Ammon's horn (tissue), 1 donor: ENCODE results near the gene GRIN1.

Source experiments
- DNase-seq: peaks from one replicate; pipeline ENCODE4 v3.0.0-alpha.2; 2016; ENCODE audit warnings: low spot score

The GRIN1 gene

GRCh38 chr9:137178201-137178938, 39.4 kb downstream of the GRIN1 start:
- DNase-seq, result no peak

- no peak for DNase-seq
Observed at GRCh38 chr9:137178939-137179630, 40.1 kb downstream of the GRIN1 start.

DNA sequence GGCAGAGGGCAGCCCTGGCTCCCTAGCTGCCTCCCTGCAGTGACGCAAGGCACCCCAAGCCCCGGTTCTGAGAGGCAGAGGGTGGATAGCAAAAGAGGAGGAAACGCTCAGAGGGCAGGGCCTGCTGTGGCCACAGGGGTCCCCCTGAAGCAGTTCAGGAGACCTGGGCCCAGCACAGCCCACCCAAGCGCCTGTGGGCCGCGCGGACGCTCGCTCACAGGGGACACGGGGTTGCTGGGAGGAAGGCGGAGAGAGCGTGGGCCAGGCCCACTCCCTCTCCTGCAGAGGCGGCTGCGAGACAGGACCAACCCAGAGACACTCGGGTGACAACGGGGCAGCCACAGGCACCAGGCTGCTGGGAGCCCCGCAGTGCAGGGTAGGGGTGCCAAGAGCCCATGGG, 40.8 kb downstream of the GRIN1 start:
- no peak for DNase-seq

DNA sequence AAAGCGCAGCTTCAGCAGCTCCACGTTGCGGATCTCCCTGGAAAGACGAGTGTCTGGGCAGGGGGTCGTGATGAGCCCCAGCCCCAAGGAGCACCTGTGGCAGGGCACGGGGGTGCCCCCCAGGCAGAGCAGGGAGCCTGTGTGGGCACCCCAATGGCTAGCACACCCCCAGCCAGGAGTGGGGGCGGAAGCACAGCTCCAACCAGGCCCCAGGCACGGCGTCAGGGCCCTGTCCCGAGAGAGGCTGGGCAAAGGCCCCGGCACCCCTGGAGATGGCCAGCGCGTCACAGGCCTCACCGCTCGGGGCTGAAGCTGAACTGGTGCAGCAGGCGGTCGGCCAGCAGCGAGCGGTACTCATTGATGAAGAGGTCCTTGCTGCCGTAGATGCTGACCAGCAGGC, 41.5 kb downstream of the GRIN1 start:
- DNase-seq, result no peak

DNA sequence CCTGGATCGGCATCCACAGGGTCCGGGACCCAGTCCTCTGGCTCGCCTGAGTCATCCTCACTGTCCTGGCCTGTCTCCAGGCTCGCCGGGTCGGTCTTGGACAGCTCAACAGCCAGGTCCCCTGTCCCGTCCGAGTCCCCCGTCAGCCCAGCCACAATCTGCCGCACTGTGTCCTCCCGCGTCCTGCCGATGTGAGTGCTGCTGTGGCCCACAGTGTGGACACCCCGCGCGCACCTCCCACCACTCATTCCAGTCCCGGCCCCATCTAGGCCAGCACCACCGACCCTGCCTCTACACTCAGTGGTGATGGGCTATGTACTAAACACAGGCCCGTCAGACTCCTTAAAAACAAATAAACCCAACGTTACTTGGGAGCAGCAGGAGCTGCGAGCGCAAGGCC, 42.7 kb downstream of the GRIN1 start:
- DNase-seq, result no peak

- DNase-seq, result no peak
Observed at GRCh38 chr9:137182836-137183235, 43.9 kb downstream of the GRIN1 start.

GRCh38 chr9:137183980-137184595, 45.1 kb downstream of the GRIN1 start:
- no peak for DNase-seq

- no peak for DNase-seq
Observed at GRCh38 chr9:137184881-137185660, 46.1 kb downstream of the GRIN1 start.

DNA sequence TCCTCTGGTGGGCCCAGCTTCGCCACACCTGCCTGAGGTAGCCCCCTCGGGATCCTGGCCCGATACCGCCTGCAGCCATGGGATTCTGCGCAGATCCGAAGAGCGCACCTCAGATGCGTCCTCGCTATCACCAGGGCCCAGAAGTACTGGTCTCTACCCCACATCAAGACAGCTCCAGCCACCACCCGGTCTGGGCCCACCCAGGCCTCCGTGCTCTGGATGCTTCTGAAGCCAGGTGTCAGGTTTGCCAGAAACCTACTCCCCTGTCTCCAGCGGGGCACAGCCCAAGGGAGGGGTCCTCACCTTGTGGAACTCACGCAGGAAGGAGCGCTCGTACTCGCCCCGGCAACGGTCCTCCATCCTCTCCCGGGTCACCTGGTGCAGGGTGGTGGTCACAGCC, 47.0 kb downstream of the GRIN1 start:
- no peak for DNase-seq

GRCh38 chr9:137186385-137186784, 47.4 kb downstream of the GRIN1 start:
- no peak for DNase-seq

- DNase-seq, result no peak
Observed at GRCh38 chr9:137187386-137187785, 48.4 kb downstream of the GRIN1 start.

GRCh38 chr9:137188086-137188489, 49.1 kb downstream of the GRIN1 start:
- DNase-seq, result no peak

- peak; percentile 94 for DNase-seq
Observed at GRCh38 chr9:137188490-137189296, 49.7 kb downstream of the GRIN1 start, which contains the start of the genes ANAPC2 and SSNA1. Gene ANAPC2, minus strand, starts transcription at chr9:137188560. Its CDS starts 28 bp downstream, at chr9:137188532. Gene SSNA1, plus strand, starts transcription at chr9:137188676. Its CDS starts 51 bp downstream, at chr9:137188727.

DNA sequence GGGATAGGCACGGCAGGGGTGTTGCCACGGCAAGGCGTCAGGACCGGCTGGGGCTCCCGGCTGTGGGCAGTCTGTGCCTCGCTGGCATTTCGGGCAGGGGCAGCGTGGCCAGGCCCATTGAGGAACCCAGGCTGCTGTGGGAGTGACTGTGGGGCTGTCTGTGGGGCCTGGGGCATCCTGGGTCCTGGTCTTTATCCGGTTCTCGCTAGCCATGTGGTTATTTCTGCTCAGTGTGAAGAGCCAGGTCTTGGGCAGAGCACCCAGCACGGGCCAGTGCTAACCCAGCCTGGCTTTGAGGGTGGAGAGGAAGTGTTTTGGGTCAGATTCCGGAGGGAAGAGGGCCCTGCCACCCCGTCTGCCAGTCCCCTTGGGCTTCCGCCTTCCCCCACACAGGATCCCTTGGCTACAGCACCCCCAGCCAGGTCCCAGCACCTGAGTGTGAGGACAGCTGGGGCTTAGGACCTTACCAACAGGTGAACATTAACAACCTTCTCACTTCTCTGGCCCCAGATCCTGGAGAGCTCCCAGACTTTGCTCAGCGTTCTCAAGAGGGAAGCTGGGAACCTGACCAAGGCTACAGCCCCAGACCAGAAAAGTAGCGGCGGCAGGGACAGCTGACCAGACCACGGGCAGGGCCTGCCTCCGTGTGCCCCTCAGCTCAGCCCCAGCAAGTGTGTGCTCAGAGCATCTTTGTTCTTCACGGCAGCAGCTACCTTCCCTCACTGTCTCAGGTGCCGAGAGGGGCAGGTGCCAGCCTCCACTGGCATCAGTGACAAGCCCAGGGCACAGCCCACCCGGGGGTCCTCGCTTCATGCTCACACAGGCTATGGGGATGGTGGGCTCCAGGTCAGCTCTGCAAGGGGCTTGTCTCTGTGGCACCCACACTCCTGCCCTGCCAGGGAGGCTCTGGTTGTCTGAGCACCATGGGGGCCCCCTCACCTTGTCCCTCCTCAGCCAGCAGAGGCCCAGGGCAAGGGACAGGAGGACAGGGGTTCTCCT, 50.6 kb downstream of the GRIN1 start:
- DNase-seq, result no peak

- no peak for DNase-seq
Observed at GRCh38 chr9:137190315-137190856, 51.4 kb downstream of the GRIN1 start.

GRCh38 chr9:137191245-137191644, 52.3 kb downstream of the GRIN1 start:
- DNase-seq, result no peak

DNA sequence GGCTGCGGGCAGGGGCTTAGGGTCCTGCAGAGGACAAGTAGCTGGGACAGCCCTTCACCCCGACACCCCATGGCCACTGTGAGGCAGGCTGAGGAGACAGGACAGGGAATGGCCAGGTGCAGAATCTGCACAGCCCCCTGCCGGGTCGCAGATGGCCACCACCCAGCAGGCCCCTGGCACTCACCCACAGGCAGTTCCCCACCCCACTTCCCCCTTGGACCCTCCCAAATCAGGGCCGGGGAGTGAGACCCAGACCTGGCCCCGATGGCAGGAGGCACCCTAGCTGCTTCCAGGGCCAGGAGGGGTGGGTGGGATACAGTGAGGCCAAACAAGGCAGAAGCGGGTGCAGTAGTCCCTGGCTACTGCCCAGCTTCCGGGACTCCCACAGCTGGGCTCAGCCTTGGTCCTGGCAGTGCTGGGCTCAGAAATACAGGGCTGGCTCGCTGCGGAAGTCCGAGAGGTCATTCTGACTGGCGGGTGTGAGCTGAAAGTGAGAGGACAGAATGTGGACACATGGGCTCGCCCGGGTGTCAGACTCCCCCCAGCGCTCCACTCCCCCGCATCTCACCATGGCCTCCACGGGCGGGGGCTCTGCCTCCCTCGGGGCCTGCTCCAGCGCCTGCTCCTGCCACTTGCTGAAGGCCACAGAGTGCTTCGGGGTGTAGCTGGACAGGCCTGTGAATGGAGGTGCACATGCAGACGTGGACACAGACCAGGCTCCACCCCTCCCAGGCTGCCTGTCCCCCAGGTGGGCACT, 52.9 kb downstream of the GRIN1 start:
- peak; percentile 84 for DNase-seq

DNA sequence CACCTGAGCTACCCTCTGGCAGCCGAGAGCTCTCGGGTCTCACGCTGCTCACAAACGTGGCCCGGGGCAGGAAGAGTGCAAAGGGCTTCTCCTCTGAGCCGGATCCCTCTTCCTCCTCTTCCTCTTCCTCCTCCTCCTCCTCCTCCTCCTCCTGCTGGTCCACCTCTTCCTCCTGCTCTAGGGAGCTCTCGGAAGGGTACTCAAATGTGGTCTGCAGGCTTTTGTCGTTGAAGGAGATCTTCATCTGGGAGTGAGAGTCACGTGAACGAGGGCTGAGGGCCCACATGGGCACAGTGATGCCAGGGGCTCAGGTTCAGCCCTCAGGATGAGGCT, 53.5 kb downstream of the GRIN1 start:
- no peak for DNase-seq

GRCh38 chr9:137192859-137193258, 53.9 kb downstream of the GRIN1 start:
- no peak for DNase-seq
